KOPT-K1 (cell line): ENCODE measurements around the gene SIGLEC11.
"Not testable (repeated sequence)": the region's sequence is repeated elsewhere in the genome, so short reads cannot be mapped to it uniquely, and the experiment has no call there.

Source experiments
- H3K27ac ChIP-seq: fragments of 200-600 bp; sonication (generic); 2 replicates; pipeline ENCODE4 v1.5.1; 2016; ENCODE audit warnings: antibody characterized with exemption, mild to moderate bottlenecking, low read depth, low read length; ENCODE audit not compliant: poor library complexity, severe bottlenecking
- H3K36me3 ChIP-seq: fragments of 200-600 bp; sonication (generic); 2 replicates; pipeline ENCODE4 v1.5.1; 2017; ENCODE audit warnings: antibody characterized with exemption, mild to moderate bottlenecking, low read length, moderate library complexity; ENCODE audit not compliant: insufficient read depth
- H3K9me3 ChIP-seq: fragments of 200-600 bp; sonication (generic); 2 replicates; pipeline ENCODE4 v1.5.1; 2017; ENCODE audit warnings: antibody characterized with exemption, low read length, mild to moderate bottlenecking; ENCODE audit not compliant: insufficient read depth, poor library complexity, severe bottlenecking

Gene SIGLEC11

GRCh38 chr19:49949742-49950589, 11.0 kb downstream of the SIGLEC11 start:
- Histone ChIP-seq H3K27ac (no peak overlapping the region), H3K9me3 (no peaks in the 10 kb centered on the region), H3K36me3 (no peaks in the 10 kb centered on the region)

- Histone ChIP-seq H3K36me3 (no peaks in the 10 kb centered on the region), H3K9me3 (no peaks in the 10 kb centered on the region), H3K27ac (no peak overlapping the region)
Observed at GRCh38 chr19:49946415-49946814, 14.6 kb downstream of the SIGLEC11 start.

GRCh38 chr19:49944567-49944966, 16.4 kb downstream of the SIGLEC11 start:
- not testable (repeated sequence) for H3K36me3 ChIP-seq, H3K9me3 ChIP-seq, H3K27ac ChIP-seq

GRCh38 chr19:49940482-49940791, 20.5 kb downstream of the SIGLEC11 start:
- H3K27ac ChIP-seq = no peak overlapping the region
- no peaks in the 10 kb centered on the region for H3K9me3 ChIP-seq
- no peaks in the 10 kb centered on the region for H3K36me3 ChIP-seq

GRCh38 chr19:49939721-49940481, 21.1 kb downstream of the SIGLEC11 start:
- no peaks in the 10 kb centered on the region for H3K36me3 ChIP-seq
- H3K27ac ChIP-seq = no peak overlapping the region
- H3K9me3 ChIP-seq = no peaks in the 10 kb centered on the region

GRCh38 chr19:49938662-49939061, 22.3 kb downstream of the SIGLEC11 start:
- Histone ChIP-seq H3K36me3 (no peaks in the 10 kb centered on the region), H3K27ac (no peak overlapping the region), H3K9me3 (no peaks in the 10 kb centered on the region)

- no peaks in the 10 kb centered on the region for H3K36me3 ChIP-seq
- H3K9me3 ChIP-seq = no peaks in the 10 kb centered on the region
- H3K27ac ChIP-seq = no peak overlapping the region
Observed at GRCh38 chr19:49937750-49938381, 23.1 kb downstream of the SIGLEC11 start.

GRCh38 chr19:49936549-49936948, 24.4 kb downstream of the SIGLEC11 start:
- Histone ChIP-seq H3K36me3 (no peaks in the 10 kb centered on the region), H3K9me3 (no peaks in the 10 kb centered on the region), H3K27ac (no peak overlapping the region)

- Histone ChIP-seq H3K27ac (no peak overlapping the region), H3K36me3 (no peaks in the 10 kb centered on the region; the same call in 1 of the 2 replicates), H3K9me3 (no peaks in the 10 kb centered on the region)
Observed at GRCh38 chr19:49933643-49934042, 27.3 kb downstream of the SIGLEC11 start.

- no peaks in the 10 kb centered on the region for H3K9me3 ChIP-seq
- H3K27ac ChIP-seq = no peak overlapping the region
- peaks cover 3% of the 10 kb centered on the region for H3K36me3 ChIP-seq
Observed at GRCh38 chr19:49932731-49933131, 28.2 kb downstream of the SIGLEC11 start.

- Histone ChIP-seq H3K36me3 (peaks cover 9% of the 10 kb centered on the region), H3K27ac (no peak overlapping the region)
Observed at GRCh38 chr19:49932041-49932451, 28.9 kb downstream of the SIGLEC11 start.

GRCh38 chr19:49931293-49932040, 29.5 kb downstream of the SIGLEC11 start:
- Histone ChIP-seq H3K27ac (no peak overlapping the region), H3K36me3 (peaks cover 15% of the 10 kb centered on the region), H3K9me3 (no peaks in the 10 kb centered on the region)

More at GRCh38 chr19:49932041-49932451, 28.9 kb downstream of the SIGLEC11 start:
- no peaks in the 10 kb centered on the region for H3K9me3 ChIP-seq

- no peaks in the 10 kb centered on the region for H3K9me3 ChIP-seq
- peaks cover 24% of the 10 kb centered on the region for H3K36me3 ChIP-seq
- H3K27ac ChIP-seq = no peak overlapping the region
Observed at GRCh38 chr19:49930483-49931011, 30.4 kb downstream of the SIGLEC11 start.

GRCh38 chr19:49929611-49930482, 31.1 kb downstream of the SIGLEC11 start:
- Histone ChIP-seq H3K36me3 (peaks cover 31% of the 10 kb centered on the region), H3K9me3 (no peaks in the 10 kb centered on the region), H3K27ac (peak overlapping the region; percentile 95)
